Activated naive CD4-positive, alpha-beta T cell treated with Interleukin-2 at 50 U/mL for 16 hours (primary cell): ENCODE measurements around the gene CHCHD4.

Experiments
- DNase-seq: peaks from one replicate; pipeline ENCODE4 v3.0.0-alpha.2; 2020

CHCHD4 gene

DNA sequence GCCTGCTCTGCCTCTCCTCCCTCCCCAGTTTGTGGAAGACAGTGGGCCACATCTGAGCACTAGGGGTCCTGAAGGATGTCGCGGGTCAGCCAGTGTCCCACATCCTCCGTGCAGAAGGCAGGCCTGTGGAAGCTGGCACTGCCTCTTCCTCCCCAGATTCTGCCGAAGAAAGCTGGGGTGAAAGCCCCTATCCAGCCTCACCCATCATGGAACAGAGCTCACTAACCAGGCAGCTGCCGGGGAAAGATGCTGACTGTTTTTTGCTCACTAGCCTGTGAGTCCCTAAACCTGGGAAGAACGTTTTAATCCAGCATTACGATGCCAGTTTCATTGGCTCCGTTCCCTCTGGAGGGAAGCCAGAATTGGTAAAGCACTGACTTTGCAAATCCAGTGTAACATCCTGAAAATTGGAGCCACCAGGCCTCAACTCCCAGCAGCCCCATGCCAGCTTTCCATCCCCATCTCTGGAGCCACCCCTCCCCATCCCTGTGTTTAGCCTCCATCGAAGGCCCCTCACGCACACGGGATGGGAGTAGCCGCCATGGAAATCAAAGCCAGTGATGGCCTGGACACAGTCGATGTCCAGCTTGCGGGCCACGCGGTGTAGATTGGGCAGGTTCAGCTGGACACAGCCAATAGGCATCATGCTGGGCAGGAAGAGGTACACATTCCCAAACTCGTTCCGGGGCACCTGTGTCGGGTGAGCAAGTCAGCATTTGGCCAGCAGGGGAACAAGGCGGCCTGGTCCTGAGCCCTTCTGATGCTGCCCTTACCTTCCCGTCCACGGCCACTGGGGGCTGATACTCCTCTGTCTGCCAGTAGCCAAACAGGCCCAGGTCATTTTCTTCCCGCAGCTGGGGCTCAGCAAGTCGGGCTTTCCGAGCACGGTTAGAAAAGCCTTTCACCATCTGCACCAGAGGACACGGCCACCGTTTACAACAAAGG is 23.6 kb upstream of the CHCHD4 start:
- no peak for DNase-seq

DNA sequence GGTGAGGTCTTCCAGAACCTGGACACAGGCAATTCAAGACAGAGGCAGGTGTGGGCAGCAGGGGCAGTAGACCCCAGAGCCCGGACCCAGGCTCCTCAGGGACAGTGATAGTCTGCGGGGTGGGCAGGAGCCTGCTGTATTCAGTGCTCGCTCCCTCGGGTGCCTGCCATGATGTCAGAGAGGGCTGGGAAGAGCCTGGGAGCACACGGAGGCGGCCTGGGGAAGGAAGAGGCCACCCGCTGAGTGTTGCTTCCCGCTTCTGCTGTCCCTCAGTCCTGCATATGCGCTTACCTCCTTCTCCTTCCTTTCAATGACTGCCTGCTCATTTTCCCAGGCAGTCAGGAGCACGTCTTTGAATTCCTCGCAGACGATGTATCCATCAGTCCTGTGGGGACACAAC is 22.9 kb upstream of the CHCHD4 start:
- no peak for DNase-seq

DNA sequence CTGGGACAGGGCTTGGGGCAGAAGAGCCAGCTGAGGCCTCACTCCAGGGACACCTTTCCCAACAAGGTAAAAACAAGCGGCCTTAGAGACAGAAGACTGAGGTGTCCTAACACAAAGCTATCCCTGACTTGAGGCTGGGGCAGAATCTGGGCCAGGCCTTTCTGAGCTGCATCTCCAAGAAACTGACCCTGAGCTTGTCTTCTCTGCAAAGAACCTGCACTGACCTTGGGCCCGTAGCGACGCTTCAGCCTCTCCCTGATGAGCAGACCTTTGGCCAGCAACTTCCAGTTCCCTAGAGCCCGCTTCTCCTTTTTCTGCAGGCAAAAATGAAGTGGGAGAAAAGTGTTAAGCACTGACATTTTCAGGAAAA is 22.4 kb upstream of the CHCHD4 start:
- no peak for DNase-seq

DNA sequence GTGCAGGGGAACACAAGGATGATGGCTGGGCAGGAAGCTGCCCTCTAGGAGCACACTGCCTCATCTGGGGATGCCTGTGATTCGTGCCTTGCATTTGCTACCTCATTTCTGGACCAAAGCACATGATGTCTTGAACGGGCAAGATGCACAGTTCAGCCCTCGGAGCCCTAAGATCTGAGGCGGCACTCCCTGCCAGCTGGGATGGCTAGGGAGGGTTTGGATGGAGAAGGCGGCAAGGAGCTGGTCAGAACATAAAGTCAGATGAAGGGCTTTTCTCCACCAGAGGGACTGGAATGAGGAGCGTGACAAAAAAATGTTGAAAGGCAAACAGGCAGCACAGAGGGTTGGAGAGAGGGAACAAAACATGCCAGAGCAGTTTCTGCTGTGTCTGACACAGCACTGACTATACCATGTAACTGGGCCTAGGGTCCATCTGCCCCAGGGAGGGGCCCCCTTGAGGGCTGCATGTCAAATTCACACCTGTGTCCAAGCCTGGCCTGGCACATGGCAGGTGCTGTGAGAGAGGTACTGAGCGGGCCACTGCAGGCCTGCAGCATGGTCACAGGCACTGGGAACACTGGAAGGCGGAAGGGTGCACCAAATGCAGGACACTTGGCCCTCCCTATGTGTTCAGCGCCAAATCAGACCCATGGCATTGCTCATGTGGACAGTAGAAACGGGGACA is 21.9 kb upstream of the CHCHD4 start:
- DNase-seq = no peak

DNA sequence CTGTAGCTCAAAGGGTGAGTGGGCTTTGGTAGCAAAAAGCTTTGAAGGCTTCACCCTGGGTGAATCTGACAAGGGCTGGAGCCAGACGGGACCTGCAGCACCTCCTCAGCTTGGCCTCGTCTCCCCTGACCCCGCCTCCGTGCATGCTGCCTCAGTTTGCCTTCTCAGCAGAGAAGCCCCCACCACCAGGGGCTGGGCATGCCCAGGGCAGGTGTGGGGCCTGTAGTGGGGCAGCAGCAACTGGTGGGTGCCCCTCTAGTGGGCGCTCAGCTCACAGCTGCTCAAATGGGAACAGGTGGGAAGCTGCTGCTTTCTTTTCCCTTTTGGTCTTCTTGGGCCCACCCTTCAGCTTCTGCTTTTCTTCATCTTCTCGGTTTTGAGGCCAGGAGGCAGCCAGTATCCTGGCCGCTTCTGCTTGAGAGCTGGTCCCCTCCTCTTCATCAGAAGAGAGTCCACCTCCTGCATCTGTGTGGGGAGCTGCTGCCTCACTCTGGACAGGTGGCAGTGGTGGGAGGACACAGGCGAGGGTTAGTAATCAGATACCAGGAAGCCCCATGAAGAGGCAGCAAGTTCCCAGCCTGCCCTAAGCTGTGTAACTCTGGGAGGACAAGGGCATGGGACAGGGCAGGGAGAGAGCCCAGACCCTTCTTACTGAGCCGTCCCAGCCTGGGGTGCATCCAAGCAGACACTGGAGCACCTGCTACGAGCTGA is 21.2 kb upstream of the CHCHD4 start:
- DNase-seq = no peak

DNA sequence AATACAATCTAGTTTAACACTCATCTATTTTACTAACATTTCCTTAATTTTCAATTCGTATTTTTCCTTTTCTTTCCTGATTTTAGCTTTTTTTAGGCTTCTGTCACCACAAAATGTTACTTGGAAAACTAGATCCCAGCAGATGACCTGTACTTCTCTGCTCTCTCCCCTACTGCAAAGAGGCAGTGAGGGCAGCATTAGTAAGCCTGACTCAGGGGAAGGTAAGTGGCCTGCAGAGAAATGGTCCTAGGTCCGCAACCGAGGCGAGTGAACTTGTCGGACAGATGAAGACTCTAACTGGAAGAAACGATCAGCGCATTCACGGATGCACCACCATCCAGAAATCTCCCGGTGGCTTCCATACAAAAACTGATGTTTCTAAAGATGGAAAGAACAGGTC is 20.6 kb upstream of the CHCHD4 start:
- DNase-seq = no peak

DNA sequence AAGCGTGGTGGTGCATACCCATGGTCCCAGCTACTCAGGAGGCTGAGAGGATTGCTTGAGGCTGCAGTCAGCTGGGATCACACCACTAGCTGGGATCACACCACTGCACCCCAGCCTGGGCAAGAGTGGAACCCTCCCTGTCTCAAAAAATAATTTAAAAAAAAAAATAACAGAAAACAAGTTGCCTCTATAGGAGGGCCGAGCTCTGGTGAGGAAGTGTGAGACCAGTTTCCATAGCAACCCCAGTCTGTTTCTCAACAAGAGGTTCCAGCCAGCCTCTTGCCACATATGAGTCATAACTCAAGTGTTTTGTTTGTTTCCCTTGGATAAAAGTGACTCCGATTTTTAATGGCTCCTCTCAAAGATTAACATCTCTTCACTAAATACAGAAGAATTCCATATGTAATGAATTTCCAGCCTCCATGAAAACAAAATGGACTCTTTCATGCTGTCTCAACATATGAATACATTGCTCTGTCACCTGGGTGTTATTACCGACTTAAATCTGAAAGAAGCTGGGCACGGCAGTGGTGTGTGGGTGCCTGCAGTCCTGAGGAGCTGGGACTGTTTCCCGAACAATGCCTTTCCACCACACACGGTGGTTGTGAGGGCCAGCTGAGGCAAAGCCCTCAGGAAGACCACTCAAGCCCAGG is 19.9 kb upstream of the CHCHD4 start:
- DNase-seq = peak; percentile 58

DNA sequence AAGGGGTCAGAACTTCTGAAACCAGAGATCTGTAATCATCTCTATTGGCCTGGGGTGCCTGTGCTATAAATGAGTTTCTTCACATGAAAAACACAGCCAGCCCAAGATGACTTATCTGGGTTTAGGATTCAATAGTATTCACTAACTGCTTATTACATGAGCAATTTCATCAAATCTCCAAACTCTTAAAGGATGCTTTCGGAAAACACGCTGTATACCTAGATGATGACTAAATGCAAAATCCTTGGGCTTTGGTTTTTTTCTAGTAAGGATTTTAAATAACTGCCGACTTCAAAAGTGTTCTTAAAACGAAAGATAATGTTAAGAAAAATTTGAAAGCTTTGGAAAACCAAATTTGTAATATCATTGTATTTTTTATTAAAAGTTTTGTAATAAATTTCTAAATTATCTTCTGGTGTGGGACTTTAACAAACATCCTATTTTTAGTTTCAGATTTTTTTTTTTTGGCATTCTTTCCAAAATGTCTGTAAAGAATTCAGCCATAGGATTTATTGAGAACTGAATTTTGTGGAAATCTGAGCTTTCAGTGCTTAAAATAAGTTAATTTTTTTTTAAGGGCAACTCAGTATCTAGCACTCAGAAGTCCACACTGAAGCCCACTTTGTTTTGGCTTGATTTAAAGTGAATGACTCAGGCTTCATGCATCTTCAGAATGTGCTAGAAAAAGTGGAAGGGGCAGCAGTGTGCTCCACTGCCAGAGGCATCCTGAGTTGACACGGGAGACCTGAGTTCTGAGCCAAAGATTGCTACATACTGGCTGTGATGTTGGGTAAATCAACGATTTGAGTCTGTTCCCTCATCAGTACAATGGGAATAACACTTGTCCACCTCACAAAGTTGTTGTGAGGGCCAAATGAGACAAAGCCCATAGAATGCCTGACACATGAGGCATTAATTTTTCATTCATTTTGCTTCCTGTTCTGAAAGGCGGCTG is 18.9 kb upstream of the CHCHD4 start:
- DNase-seq = no peak

DNA sequence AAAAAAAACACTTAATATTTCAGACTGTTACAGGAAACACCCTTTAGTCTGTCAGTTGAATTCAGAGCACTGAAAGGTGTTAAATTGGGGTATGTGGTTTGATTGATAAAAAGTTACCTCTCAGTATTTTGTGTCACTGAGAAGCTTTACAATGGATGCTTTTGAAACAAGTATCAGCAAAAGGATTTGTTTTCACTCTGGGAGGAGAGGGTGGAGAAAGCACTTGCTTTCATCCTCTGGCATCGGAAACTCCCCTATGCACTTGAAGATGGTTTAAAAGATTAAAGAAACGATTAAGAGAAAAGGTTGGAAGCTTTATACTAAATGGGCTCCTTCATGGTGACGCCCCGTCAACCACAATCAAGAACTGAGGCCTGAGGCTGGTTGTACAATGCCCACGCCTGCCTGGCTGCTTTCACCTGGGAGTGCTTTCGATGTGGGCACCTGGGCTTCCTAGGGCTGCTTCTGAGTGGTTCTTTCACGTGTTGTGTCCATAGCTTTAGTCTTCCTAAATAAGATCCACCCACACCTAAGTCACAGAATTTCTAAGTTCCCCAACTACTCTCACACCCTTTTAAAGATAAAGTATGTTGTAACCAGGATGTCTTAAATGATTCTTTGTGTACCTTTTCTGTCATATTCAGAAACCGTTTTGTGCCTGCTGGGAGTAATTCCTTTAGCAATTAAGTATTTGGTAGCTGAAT is 18.0 kb upstream of the CHCHD4 start:
- DNase-seq = peak; percentile 65

DNA sequence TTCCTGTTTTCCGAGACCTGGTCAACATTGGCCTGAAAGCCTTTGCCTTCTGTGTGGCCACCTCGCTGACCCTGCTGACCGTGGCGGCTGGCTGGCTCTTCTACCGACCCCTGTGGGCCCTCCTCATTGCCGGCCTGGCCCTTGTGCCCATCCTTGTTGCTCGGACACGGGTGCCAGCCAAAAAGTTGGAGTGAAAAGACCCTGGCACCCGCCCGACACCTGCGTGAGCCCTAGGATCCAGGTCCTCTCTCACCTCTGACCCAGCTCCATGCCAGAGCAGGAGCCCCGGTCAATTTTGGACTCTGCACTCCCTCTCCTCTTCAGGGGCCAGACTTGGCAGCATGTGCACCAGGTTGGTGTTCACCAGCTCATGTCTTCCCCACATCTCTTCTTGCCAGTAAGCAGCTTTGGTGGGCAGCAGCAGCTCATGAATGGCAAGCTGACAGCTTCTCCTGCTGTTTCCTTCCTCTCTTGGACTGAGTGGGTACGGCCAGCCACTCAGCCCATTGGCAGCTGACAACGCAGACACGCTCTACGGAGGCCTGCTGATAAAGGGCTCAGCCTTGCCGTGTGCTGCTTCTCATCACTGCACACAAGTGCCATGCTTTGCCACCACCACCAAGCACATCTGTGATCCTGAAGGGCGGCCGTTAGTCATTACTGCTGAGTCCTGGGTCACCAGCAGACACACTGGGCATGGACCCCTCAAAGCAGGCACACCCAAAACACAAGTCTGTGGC is 17.1 kb upstream of the CHCHD4 start:
- no peak for DNase-seq

DNA sequence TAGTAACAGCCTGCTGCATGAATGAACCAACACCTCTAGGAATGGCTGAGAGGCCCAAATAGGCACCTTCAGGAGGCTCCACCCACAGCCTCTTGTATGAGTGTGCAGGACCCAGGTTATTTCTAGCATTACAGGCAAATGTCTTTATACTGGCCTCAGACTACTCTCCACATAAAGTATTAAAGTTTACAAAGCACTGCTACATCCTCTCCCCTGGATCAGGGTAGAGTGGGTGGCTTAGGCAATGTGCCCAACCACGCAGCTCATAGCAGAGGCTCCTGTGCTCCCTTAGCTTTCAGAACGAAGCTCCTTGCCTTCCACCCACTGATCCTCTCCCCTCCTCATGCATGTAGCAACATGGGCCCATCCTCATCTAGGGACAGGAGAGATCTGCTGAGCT is 16.5 kb upstream of the CHCHD4 start:
- DNase-seq = no peak

DNA sequence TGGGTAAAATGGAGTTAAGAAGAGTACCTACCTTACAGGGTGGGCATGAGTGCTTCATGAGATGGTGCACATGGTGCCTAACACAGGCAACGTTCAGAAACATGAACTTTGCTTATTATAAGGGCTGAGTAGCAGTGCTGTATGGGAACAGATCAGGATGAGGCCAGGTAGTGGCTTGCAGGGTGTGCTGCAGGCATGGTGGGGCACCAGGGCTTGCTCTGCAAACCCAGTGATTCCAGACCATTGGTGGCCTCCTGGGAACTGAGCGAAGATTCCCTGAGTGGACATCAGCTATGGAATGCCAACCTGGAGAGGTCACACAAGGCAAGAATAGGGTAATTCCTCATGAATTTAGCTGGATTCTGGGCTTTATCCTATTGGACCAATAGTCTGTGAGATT is 16.0 kb upstream of the CHCHD4 start:
- no peak for DNase-seq

DNA sequence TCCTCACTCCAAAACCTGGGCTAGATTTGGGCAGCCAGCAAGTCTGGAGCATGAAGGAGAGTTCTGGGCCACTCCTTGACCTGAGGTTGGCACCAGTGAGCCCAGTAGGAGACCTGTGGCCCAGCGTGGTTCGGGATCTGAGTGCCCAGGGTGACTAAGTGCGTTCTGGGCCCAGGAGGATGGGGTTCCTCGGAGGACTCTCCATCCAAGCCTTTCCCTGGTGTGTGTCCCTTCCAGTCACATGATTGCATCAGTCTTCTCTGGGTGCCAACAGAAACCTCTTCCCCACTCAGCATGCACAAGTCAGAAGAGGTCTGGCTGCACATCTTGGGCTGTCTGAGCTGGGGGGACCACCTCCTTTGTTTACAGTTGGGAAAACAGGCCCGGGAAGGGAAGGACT is 15.1 kb upstream of the CHCHD4 start:
- DNase-seq = no peak

DNA sequence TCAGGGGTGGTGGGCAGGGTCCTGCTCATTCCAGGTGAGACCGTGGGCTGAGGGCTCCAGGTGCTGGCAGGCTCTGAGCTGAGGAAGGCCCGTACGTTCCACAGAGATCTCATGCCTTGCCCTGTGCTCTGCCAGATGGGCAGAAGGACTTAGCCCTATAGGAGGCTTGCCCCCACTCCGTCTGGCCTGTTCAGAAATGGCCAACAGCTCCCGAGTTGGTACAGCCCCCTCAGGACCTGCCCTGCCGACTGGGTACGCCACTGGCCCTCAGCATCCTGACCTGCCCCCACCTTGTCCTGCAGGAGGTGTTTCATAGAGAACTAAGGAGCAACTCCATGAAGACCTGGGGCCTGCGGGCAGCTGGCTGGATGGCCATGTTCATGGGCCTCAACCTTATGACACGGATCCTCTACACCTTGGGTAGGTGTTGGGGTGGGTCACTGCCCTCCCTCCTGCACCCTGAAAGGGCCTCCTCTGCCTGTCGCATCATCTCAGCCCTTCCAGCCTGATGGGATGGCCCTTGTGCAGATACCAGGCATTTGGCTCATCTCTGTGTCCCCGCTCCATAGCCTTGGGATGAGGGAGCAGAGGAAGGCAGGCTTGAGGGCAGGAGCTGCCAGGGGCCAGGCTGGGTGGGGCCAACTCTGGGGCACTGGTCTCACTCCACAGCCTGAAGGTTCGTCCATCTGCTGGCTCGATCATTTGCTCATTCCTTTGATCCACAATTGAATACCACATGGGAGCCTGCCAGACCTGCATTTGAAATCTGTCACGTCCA is 14.4 kb upstream of the CHCHD4 start:
- no peak for DNase-seq

DNA sequence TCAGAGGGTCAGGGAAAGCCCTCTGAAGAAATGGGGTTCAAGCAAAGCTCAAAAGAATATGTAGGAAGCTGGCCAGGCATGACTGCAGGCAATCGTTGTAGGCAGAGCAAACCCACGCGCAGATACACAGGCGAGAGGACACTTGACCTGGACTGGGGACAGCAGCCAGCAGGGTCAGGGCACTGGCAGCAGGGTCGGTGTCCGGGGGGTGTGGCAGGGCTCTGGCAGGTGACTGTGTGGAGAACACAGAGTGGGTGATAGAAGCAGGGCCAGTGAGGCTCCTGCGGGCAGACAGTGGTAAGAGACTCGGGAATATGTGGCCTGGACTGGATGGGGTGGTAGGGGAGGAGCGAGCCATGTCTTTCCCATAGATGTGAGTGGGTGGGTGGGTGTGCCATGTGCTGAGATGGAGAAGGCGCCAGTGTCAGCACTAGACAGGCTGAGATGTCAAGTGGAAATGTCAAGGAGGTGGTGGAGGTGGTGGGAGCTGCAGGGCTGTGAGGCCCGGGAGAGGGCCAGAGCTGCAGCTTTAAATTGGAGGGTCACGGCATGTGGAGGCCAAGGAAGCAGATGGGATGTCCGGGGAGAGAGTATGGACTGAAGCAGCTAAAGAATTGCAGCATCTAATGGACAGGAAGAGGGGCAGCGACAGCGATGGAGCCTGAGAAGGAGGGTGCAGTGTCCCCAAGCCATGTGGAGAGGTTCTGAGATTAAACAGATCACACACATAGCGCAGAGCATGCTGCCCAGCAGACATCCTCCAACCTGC is 13.6 kb upstream of the CHCHD4 start:
- DNase-seq = no peak

DNA sequence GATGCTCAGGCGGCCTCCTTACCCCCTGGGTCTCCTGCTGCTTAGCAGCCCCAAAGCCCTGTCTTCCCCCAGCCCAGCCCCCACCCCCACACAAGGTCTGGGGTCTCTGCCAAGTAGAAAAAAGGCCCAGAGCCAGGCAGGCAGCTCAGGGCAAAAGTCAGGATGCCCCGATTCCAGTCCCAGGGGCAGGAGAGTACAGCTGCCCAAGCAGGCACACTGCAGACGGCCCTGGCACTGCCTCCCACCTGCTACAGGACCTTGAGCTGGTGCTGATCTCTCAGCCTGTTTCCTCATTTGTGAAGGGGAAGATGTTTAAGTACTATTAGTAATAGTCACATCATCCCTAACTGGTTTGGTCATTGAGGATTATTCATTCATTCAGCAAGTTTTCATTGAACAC is 12.8 kb upstream of the CHCHD4 start:
- DNase-seq = no peak

DNA sequence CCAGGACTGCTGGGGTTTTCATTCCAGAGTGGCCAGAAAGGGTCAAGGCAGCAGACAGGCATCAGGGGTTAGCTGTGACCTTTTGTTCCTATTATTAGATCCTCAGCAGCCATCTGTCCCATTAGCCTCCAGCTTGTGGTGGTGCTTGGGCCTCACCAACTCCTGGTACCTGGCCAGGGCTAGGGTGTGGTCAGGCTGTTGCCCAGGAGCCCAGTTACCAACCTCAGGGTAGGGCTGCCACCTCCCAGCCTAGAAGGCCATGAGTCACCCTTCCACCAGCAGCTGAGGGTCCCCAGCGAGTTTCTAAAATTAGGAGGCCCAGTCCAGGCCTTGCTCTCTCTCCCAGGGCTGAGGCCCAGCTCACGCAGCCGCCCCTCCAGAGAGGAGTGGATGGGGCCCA is 12.3 kb upstream of the CHCHD4 start:
- DNase-seq = no peak

DNA sequence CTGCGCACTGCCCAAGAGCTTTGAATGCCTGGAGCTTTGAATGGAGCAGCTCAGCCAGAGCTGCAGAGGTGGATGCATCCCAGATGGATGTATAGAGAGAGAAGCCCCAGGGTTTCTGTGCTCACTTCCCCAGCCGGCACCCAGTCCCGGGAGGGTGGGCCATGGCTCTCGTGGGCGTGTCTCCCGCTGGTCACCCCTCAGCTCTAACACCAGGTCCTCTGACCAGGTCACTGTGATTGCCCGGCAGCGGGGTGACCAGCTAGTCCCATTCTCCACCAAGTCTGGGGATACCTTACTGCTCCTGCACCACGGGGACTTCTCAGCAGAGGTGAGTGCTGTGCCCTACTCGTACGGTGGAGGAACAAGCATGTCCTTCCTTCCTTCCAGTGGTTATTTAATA is 10.9 kb upstream of the CHCHD4 start:
- DNase-seq = no peak

DNA sequence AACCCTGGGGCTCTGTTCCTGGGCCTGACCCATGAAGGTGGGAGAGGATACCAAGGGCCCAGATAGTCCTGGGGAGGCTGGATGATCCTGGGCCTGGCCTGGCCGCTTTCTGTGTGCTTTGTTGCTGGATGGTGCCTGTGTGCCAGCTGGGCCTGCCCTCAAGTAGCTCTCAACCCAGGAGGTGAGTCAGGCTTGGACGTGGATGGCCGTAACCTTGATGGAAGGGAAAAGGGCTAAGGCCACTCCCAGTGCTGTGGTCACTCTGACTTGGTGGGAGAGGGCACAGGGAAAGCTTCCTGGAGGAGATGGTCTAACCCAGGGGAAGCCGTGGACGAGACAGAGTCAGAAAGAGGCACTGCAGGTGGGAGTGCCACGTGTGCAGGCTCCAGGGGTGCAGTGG is 9.6 kb upstream of the CHCHD4 start:
- DNase-seq = no peak
